Right renal cortex interstitium (tissue), 3 donors: Measurements from ENCODE around the gene VCAM1. TPM values are rescaled to one million over a fixed set of nuclear protein-coding genes. Genes with fewer than 3 reads are reported as not detected.
"Not testable (repeated sequence)": the region's sequence is repeated elsewhere in the genome, so short reads cannot be mapped to it uniquely, and the experiment has no call there.

Experiments
- DNase-seq, 3 donors: peaks; one replicate each; pipeline ENCODE4 v3.0.0-alpha.2; 2013; ENCODE audit warnings: low read depth in 3 of 3, low spot score in 2 of 3
- polyA plus RNA-seq, 3 donors: library from polyadenylated mRNA; unstranded; fragments of 120-200 nt; gene quantifications; one replicate each; pipeline ENCODE4 v1.2.1, GENCODE V29; 2013; ENCODE audit not compliant: insufficient read length in 3 of 3

Gene VCAM1, protein sequence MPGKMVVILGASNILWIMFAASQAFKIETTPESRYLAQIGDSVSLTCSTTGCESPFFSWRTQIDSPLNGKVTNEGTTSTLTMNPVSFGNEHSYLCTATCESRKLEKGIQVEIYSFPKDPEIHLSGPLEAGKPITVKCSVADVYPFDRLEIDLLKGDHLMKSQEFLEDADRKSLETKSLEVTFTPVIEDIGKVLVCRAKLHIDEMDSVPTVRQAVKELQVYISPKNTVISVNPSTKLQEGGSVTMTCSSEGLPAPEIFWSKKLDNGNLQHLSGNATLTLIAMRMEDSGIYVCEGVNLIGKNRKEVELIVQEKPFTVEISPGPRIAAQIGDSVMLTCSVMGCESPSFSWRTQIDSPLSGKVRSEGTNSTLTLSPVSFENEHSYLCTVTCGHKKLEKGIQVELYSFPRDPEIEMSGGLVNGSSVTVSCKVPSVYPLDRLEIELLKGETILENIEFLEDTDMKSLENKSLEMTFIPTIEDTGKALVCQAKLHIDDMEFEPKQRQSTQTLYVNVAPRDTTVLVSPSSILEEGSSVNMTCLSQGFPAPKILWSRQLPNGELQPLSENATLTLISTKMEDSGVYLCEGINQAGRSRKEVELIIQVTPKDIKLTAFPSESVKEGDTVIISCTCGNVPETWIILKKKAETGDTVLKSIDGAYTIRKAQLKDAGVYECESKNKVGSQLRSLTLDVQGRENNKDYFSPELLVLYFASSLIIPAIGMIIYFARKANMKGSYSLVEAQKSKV
- 10 to 100 TPM; 30.0 to 51.7 (median 41.7) TPM for polyA plus RNA-seq

DNA sequence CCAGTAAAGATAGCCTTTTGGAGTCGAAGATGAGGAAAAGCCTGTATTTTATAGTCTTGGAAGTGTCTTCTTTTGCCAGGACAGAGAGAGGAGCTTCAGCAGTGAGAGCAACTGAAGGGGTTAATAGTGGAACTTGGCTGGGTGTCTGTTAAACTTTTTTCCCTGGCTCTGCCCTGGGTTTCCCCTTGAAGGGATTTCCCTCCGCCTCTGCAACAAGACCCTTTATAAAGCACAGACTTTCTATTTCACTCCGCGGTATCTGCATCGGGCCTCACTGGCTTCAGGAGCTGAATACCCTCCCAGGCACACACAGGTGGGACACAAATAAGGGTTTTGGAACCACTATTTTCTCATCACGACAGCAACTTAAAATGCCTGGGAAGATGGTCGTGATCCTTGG lies at the start of gene VCAM1:
Gene VCAM1, plus strand, starts transcription at position 253 of the 400 bp plus-strand sequence. Its CDS starts 119 bp downstream, at position 372.
- DNase-seq = peak in 1 of 3 donors; percentile 42

DNA sequence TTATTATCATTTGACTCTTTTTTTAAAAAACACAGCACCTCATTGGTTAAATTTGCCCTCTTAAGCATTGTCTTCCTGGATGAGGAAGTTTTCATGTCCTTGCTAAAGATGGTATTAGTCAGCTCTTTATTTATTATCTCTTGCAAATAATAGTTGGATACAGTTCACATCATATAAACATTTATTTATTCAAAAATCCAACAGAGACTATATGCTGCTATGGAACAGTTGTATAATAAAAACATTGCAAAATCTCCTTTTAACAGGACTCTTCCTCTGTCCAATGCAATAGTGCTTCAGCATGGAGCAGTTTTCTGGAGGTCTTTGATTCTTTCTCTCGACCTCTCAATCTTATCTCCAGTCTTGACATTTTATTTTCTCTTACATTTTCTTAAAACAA lies 49.5 kb upstream of the VCAM1 start:
- DNase-seq = no peak

DNA sequence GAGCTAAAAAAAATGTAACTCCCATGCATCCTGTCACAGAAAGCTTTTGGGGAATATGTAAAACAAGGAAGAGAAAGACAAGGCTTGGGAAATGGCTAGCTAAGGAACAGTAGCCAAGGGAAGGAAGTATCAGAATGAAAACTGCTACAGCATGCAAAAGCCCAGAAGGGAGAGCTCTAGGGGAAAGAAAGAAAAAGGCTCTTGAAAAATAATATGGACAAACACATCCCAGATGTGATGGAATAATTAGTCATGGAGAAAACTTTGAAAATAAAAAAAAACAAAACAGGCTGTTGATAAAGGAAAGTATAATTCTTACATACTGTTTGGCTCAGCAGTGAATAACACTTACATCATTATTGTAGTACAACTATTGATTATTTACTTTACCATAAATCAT lies 47.9 kb upstream of the VCAM1 start:
- DNase-seq = no peak

DNA sequence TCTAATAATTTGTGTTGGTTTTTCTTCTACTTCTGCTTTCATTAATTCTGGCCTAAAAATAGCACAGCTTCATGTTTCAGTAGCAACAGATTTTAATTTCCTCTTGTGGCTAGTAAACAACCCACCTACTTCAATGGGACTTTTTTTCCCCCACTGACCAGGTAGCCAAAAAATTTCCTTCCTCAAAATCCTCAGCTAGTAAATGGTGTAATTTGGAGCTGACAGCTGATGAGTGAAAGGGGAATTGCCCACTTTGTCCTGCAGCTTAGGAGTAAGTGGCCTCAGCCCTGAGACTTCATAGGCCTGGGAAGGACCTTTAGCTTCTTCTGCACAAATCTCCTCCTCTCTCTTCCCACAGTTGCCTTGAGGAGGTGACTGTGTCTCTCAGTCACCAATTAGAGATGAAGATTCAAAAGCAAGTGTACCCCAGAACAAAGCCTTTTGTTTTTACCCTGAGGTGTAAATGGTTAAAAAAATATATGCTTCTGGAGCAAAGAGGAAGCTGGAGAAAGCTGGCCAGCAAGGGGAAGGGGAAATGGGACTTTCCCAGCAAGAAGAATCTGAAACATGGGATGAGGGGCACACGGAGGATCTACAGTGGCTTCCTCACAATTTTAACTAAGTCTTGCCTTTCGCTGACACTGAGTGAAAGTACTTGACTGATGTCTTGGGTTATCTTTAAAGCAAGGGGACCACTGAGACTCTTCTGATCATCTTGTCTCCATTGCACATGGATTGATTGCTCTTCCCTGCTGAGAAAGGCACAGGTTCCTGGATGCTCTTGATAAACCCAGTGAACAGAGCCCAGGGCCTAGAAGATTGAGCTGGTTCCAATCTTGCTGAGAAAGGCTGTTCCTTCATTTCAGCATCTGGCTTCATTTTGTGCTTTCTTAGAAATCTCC lies 35.8 kb upstream of the VCAM1 start:
- no peak for DNase-seq

DNA sequence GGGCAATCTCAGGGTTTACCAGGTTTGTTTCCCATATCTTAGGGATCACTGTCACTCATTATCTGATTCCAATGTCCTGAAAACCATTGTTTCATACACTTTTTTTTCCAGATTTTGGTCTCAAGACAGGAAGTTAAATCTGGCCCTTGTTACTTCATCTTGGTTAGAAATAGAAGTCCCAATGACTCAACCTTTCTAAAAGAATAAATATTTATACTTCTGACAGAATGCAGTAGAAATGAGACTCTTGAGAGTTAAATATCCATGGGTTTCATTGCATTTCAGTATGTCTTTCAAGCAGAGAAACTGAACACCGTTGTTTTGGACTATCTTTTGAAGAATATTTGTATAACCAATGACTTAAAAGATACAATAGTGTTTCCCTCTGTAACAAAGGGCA lies 19.8 kb upstream of the VCAM1 start:
- no peak for DNase-seq

DNA sequence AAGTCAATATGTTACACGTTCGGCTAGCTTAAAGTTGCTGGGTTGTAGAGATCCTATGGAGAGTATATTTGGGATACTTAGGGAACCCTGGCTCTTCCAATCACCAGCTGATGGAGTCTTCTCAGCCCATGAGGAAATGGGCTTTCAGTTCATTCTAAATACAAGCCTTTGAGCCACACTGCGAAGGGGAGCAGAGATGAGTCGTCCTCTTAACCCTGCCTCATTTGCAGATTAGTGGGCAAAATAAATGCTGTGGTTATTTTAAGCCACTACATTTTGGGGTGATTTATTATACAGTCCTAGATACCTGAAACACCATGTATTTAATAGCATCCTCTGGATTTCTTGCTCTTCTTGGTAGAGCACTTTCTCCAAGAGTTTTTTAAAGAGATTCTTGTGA lies 19.0 kb upstream of the VCAM1 start:
- no peak for DNase-seq

DNA sequence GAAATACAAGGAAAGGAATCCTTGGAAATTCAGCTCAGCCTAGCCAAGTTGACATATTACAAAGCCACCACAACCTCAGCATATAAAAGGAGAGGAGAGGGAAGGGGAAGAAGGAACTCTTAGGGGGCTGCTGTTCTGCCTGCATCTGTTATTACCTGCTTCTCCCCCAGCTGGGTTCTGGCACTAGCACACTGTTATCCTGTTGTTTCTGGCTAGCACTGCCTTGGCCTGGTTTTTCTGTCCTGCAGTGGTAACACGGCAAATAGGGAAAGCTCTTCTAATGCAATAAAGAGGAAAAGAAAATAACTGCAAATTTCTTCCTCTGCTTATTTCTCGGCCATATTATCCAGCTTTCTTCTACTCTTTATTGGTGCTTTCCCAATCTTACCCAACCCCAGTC lies 16.5 kb upstream of the VCAM1 start:
- DNase-seq = no peak

DNA sequence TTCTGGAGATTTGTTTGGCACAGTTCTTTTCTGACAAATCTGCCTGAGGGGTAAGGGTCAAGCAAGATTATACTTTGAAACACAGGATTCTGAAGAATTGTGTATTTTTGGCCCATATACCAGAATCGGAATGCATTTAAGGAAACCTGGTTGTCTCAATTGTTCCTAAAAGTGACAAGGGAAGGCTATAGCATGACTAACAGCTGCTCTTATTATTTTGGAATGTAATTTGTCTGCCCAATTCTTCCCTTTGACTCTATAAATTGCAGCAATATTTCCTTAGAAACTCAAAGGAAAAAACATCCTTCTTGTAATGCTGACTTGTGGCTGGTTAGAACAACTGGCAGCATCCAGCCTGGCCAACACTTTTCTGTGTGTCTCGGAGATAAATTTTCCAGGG lies 15.8 kb upstream of the VCAM1 start:
- DNase-seq = no peak

DNA sequence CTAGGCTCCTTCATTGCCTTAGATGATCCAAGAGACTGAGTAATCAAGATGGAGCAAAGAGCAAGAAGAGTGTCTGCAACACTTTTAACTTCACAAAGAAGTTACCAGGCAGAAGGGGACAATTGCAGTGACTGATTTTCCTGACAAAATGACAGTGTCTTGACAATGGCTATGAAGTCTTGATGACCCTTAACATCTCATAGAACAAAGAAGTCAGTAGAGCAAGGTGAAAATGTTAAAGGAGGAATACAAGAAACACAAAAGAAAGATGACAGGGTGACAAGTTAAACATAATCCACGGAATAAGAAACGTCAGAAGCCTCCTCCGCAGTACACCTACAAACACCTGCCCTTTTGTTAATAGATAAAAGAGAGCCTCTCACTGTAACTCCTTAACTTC lies 15.1 kb upstream of the VCAM1 start:
- no peak for DNase-seq

DNA sequence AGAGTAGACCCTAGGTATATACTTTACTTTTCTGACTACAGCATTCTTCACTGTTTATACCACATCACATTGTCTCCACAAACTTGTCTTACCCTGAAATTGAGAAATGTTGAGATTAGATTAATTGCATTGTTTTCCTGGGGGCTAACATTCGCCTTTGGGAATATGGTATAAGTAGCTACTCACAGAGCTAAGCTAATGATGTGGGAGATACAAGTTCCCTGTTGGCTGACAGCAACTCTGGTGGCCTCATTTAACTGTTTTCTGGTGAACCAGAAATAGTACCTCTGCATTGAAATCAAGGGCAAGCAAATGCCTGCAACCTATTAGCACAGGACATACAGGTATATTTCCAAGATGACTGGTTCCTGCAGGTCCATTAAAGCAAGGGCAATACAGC lies 13.2 kb upstream of the VCAM1 start:
- no peak for DNase-seq

DNA sequence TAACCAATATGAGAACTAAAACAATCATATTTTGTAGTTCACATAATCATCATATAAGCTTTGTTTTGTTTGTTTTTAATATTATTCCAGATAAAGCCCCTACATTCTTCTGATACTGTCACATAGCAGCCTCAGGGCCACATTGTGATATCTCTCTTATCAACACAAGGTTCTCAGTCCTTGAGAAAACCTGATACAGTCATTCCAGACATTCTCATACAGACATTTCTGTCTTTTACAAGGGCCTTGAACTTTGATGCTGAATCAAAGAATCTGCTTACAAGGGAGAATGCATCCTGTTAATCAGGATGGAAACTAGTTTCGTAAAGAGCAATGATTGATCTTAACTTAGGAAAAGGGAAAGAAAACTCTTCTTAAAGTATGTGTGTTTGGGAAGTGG lies 12.7 kb upstream of the VCAM1 start:
- DNase-seq = no peak

DNA sequence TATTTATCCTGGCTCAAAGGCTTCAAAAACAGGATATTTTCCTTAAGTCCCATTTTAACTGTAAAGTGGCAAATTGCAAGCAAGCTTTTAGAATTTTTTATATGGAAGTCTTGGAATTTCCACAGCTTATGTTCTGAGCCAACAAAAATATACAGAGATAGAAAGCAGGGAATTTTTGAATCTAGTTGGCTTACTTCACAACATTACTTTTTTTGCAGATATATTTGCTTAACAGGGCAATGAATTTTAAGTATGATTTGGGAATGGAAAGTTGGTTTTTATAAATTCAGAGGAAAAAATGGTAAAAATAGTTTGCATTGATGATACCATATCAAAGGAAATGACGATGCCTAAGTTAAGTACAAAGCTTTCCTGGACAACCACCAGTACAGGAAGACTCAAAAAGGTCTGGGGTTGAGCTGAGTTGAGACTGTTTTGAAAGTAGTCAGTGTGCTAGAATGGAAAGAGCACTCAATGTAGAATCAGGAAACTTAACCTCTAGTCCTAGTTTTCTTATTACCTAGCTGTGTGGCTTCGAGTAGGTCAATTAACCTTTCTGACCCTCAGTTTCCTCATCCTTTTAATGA lies 11.0 kb upstream of the VCAM1 start:
- no peak for DNase-seq

DNA sequence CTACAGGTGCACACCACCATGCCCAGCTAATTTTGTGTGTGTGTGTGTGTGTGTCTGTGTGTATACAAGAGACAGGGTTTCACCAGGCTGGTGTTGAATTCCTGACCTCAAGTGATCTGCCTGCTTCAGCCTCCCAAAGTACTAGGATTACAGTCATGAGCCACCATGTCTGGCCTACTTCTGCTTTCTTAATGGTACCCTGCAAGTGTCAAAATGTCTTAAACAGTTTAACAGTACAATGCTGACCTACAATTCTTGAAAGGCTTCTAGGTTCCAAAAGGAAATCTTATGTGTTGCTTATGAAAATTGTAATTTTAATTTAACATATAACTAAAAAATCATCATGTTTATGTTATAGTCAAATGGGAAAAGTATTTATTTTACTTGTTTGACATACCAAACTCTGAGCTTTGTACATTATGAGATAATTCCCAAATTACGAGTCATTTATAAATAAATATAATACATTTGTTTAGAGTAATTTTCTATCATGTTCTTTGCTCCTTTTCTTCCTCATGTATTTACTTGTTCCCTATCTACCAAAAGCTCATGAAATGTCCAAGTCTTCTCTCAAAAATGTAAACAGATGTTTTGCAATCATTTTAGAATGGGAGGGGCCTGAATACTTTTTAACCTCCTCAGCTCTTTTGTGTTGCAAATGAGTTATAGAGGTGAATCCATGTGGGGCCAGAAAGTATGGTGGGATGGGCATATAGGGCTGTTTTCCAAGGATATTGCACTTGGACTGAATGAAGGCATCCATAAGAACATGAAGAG lies 8.4 kb upstream of the VCAM1 start:
- DNase-seq = no peak

DNA sequence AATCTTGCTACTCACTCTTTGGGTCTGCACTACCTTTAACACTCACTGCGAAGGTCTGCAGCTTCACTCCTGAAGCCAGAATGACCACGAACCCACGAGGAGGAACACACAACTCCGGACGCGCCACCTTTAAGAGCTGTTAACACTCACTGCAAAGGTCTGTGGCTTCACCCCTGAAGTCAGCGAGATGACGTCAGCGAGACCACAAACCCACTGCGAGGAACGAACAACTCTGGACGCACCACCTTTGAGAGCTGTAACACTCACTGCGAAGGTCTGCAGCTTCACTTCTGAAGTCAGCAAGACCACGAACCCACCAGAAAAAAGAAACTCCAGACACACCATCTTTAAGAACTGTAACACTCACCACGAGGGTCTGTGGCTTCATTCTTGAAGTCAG lies 6.5 kb upstream of the VCAM1 start:
- not testable (repeated sequence) for DNase-seq

DNA sequence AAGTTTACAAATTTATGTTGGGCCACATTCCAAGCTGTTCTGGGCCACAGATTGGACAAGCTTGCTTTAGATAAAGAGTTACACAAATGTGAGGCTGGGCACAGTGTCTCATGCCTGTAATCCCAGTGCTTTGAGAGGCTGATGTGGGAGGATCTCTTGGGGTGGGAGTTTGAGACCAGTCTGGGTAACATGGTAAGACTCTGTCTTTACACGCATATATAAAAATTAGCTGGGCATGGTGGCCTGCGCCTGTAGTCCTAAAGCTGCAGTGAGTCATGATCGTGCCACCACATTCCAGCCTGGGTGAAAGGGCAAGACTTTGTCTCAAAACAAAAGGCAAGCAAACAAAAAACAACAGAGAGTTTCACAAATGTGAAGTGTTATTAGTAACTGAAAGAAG lies 5.9 kb upstream of the VCAM1 start:
- no peak for DNase-seq

DNA sequence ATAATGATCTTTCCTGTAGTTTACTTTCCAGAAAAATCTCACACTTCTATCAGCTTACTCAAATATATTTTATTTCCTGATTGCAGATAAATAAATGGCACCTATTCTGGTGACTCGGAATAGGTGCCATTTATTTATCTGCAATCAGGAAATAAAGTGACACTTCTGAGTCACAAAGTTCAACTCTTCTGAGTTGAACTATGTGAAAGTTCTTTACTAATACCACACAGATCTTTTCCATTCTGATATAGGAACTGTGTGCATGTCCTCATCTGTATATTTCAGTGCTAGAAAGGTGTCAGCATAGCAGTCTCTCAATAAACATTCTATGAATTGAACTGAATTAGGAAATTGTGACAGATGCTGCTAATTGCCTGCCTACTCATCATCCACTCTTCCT lies 4.9 kb upstream of the VCAM1 start:
- DNase-seq = no peak

DNA sequence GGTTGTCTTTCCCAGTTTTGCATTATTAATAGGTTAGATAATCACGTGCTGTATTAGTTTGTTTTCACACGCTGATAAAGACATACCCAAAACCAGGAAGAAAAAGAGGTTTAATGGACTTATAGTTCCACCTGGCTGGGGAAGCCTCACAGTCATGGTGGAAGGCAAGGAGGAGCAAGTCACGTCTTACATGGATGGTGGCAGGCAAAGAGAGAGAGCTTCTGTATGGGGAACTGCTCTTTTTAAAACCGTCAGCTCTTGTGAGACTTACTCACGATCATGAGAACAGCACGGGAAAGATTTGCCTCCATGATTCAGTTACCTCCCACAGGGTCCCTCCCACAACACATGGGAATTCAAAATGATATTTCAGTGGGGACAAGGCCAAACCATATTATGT lies 2.3 kb upstream of the VCAM1 start:
- DNase-seq = no peak

DNA sequence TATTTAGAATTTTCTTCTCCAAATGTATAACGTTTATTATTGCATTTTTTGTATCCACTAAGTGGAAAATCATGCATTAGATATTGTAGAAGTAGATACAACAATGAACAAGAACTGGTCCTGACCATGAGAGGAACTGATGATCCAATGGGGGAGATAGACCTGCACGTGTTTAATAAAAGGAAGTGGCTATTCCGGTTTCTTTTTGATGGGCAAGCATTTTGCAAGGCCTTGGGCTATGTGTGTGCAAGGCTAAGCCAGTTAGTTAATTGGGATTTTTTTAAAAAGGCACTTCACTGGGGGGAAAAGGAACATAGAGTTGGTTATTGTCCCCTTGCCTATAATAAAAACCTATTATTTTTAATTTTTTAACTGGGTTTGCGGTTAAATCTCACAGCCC lies 961 bp upstream of the VCAM1 start:
- no peak for DNase-seq

DNA sequence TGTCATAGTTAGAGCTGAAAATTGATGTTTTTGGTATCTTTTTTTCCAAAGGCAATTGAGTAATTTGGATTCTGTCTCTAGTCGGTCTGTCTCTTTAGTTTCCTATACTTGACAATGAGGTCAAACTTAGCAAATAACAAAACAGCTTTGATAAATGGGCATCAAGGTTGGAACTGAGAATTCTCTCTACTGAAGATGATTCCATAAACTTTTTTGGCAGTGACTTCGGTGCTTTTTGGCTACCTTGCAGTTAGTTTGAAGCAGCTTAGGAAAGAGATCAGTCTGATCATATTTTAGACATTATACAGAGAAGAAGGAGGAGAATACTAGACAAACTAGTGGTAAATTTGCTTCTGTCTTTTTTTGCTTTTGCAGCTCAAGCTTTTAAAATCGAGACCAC lies 559 bp downstream of the VCAM1 start:
- DNase-seq = no peak

DNA sequence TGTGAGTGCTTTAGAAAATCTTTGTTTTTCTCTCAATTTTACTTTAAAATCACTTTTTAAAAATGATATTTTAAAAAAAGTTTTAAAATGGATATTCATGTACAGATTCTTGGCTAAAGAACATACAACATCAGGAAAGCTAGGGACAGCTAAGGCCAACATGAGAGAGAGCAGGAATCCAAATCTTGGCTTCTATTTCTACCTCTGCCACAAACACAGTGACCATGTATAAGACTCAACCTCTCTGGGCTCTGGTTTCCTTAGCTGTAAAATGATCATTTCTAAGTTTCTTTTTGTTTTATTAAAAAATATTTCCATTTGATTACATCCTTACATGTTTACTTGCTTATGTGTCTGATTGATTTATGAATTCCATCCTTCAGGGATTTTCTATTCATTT lies 1.2 kb downstream of the VCAM1 start:
- DNase-seq = no peak
